ENCODE results near the gene CDIPT.
"Not testable (repeated sequence)": the region's sequence is repeated elsewhere in the genome, so short reads cannot be mapped to it uniquely, and the experiment has no call there.

CDIPT gene

GRCh38 chr16:29857133-29857760 is 5.8 kb downstream of the CDIPT start:
- no peak for DNase-seq

GRCh38 chr16:29854520-29855100 is 8.4 kb downstream of the CDIPT start:
- DNase-seq: no peak

GRCh38 chr16:29852654-29853053 is 10.4 kb downstream of the CDIPT start:
- no peak for DNase-seq

- DNase-seq: no peak
Measured at GRCh38 chr16:29850998-29851397, 12.0 kb downstream of the CDIPT start.

GRCh38 chr16:29849505-29849904 is 13.5 kb downstream of the CDIPT start:
- no peak for DNase-seq

GRCh38 chr16:29848420-29849297 is 14.4 kb downstream of the CDIPT start:
- DNase-seq: peak; percentile 93

- DNase-seq: no peak
Measured at GRCh38 chr16:29845656-29846055, 17.4 kb downstream of the CDIPT start.

- no peak for DNase-seq
Measured at GRCh38 chr16:29844575-29845331, 18.3 kb downstream of the CDIPT start.

GRCh38 chr16:29843931-29844330 is 19.1 kb downstream of the CDIPT start:
- DNase-seq: no peak

GRCh38 chr16:29842732-29843346 is 20.2 kb downstream of the CDIPT start:
- DNase-seq: no peak

- no peak for DNase-seq
Measured at GRCh38 chr16:29841631-29842030, 21.4 kb downstream of the CDIPT start.

- DNase-seq: no peak
Measured at GRCh38 chr16:29840240-29840639, 22.8 kb downstream of the CDIPT start.

GRCh38 chr16:29839822-29840221 is 23.2 kb downstream of the CDIPT start:
- DNase-seq: no peak

- DNase-seq: no peak
Measured at GRCh38 chr16:29837841-29838240, 25.2 kb downstream of the CDIPT start.

GRCh38 chr16:29836623-29837022 is 26.4 kb downstream of the CDIPT start:
- DNase-seq: no peak

- no peak for DNase-seq
Measured at GRCh38 chr16:29835926-29836325, 27.1 kb downstream of the CDIPT start.

- no peak for DNase-seq
Measured at GRCh38 chr16:29834079-29834478, 28.9 kb downstream of the CDIPT start.

GRCh38 chr16:29833219-29833618 is 29.8 kb downstream of the CDIPT start:
- not testable (repeated sequence) for DNase-seq

GRCh38 chr16:29831490-29831889 is 31.5 kb downstream of the CDIPT start:
- no peak for DNase-seq

- no peak for DNase-seq
Measured at GRCh38 chr16:29830774-29831173, 32.3 kb downstream of the CDIPT start.

- no peak for DNase-seq
Measured at GRCh38 chr16:29826342-29826695, 36.7 kb downstream of the CDIPT start.

GRCh38 chr16:29825145-29826044 is 37.6 kb downstream of the CDIPT start:
- DNase-seq: peak; percentile 55
